IMR-90 (cell line): ENCODE measurements around the gene PCBP4. TPM values are rescaled to one million over a fixed set of nuclear protein-coding genes. Genes with fewer than 3 reads are reported as not detected.

Experiments
- ATAC-seq: fragments of 200-7000 bp; cut with Tn5 transposase; 2 replicates; pipeline ENCODE4 v1.9.1; 2020; ENCODE audit warnings: low read depth, mild to moderate bottlenecking, moderate library complexity
- BruUV-seq: library from RNA; stranded (reverse); fragments of 400-500 nt; replicated peaks from 2 replicates; lab custom pipeline; 2021; lab: Mats Ljungman, UMichigan
- CTCF ChIA-PET: fragments of 300-600 bp; formaldehyde crosslinking; extraction: SDS; loops from one replicate; lab custom pipeline; 2021; ENCODE audit warnings: antibody characterized with exemption; lab: Yijun Ruan, JAX
- POLR2A ChIA-PET: fragments of 300-600 bp; sonication (Branson Sonifier 250); formaldehyde crosslinking; loops from one replicate; lab custom pipeline; 2022; ENCODE audit warnings: antibody characterized with exemption; ENCODE audit not compliant: unreplicated experiment; lab: Charles Lee
- DNase-seq: peaks from one replicate; pipeline ENCODE4 v3.0.0; 2013
- H2AFZ ChIP-seq: replicated peaks from 2 replicates; pipeline ENCODE3; 2013; ENCODE audit warnings: low read length, mild to moderate bottlenecking; ENCODE audit not compliant: poor library complexity
- H2AK5ac ChIP-seq: 2 replicates; pipeline ENCODE4 v1.6.1; 2013; ENCODE audit warnings: low read depth, low read length, inconsistent platforms
- H2AK9ac ChIP-seq: replicated peaks from 2 replicates; pipeline ENCODE3; 2013; ENCODE audit warnings: mild to moderate bottlenecking, low read depth, low read length, moderate library complexity; ENCODE audit not compliant: poor library complexity
- H2BK120ac ChIP-seq: 2 replicates; pipeline ENCODE4 v1.6.1; 2013; ENCODE audit warnings: low read depth, low read length, inconsistent platforms
- H2BK15ac ChIP-seq: 3 replicates; pipeline ENCODE4 v1.6.1; 2013; ENCODE audit warnings: low read depth, low read length, inconsistent platforms
- H2BK20ac ChIP-seq: 2 replicates; pipeline ENCODE4 v1.6.1; 2013; ENCODE audit warnings: low read depth, mild to moderate bottlenecking, inconsistent platforms, low read length, moderate library complexity
- H2BK5ac ChIP-seq: 2 replicates; pipeline ENCODE4 v1.6.1; 2013; ENCODE audit warnings: mild to moderate bottlenecking, low read depth, low read length, inconsistent platforms; ENCODE audit not compliant: poor library complexity, severe bottlenecking
- H3K14ac ChIP-seq: replicated peaks from 2 replicates; pipeline ENCODE4 v1.6.1; 2013; ENCODE audit warnings: low read depth, low read length, inconsistent platforms
- H3K18ac ChIP-seq: 2 replicates; pipeline ENCODE4 v1.6.1; 2013; ENCODE audit warnings: low read depth, low read length, control low read depth
- H3K23ac ChIP-seq: 2 replicates; pipeline ENCODE4 v1.6.1; 2013; ENCODE audit warnings: low read depth, low read length, inconsistent platforms
- H3K27ac ChIP-seq: 2 replicates; pipeline ENCODE4 v1.5.1; 2013; ENCODE audit warnings: mild to moderate bottlenecking, control low read depth, low read length; ENCODE audit not compliant: insufficient read depth
- H3K27me3 ChIP-seq: 2 replicates; pipeline ENCODE4 v1.6.1; 2013; ENCODE audit warnings: low read length; ENCODE audit not compliant: control insufficient read depth, insufficient read depth
- H3K36me3 ChIP-seq: 2 replicates; pipeline ENCODE4 v1.6.1; 2013; ENCODE audit warnings: low read length, mixed read lengths; ENCODE audit not compliant: control insufficient read depth, insufficient read depth
- H3K4ac ChIP-seq: 2 replicates; pipeline ENCODE4 v1.6.1; 2013; ENCODE audit warnings: low read depth, low read length, inconsistent platforms
- H3K4me1 ChIP-seq: 2 replicates; pipeline ENCODE4 v1.6.1; 2013; ENCODE audit warnings: low read length, mixed read lengths; ENCODE audit not compliant: control insufficient read depth, insufficient read depth
- H3K4me2 ChIP-seq: 2 replicates; pipeline ENCODE4 v1.6.1; 2013; ENCODE audit warnings: low read depth, mild to moderate bottlenecking, control low read depth, low read length, moderate library complexity
- H3K4me3 ChIP-seq: 2 replicates; pipeline ENCODE4 v1.5.1; 2013; ENCODE audit warnings: low read depth, mild to moderate bottlenecking, control low read depth, low read length, moderate library complexity; ENCODE audit not compliant: insufficient read depth
- H3K56ac ChIP-seq: 2 replicates; pipeline ENCODE4 v1.6.1; 2013; ENCODE audit warnings: low read length, inconsistent platforms; ENCODE audit not compliant: insufficient read depth; ENCODE audit errors: extremely low read depth
- H3K79me1 ChIP-seq, 2 experiments: 2 replicates each; pipeline ENCODE4 v1.6.1; 2013; ENCODE audit warnings: low read length in 2 of 2, inconsistent platforms in 1 of 2, low read depth in 1 of 2
- H3K9ac ChIP-seq: 2 replicates; pipeline ENCODE4 v1.6.1; 2013; ENCODE audit warnings: low read depth, low read length, control low read depth
- H3K9me1 ChIP-seq: 2 replicates; pipeline ENCODE4 v1.6.1; 2013; ENCODE audit warnings: low read length, inconsistent platforms; ENCODE audit not compliant: insufficient read depth
- H3K9me3 ChIP-seq: 2 replicates; pipeline ENCODE4 v1.6.1; 2013; ENCODE audit warnings: low read length; ENCODE audit not compliant: control insufficient read depth, insufficient read depth
- H4K20me1 ChIP-seq: 2 replicates; pipeline ENCODE4 v1.6.1; 2013; ENCODE audit warnings: low read length, inconsistent platforms; ENCODE audit not compliant: insufficient read depth
- H4K5ac ChIP-seq: 2 replicates; pipeline ENCODE4 v1.6.1; 2013; ENCODE audit warnings: mild to moderate bottlenecking, low read depth, low read length, control low read depth
- H4K8ac ChIP-seq, 2 experiments: 2 replicates each; pipeline ENCODE4 v1.6.1; 2013; ENCODE audit warnings: low read depth in 2 of 2, low read length in 2 of 2, control low read depth in 1 of 2, inconsistent platforms in 1 of 2
- H4K91ac ChIP-seq: 2 replicates; pipeline ENCODE4 v1.6.1; 2013; ENCODE audit warnings: low read depth, low read length, inconsistent platforms; ENCODE audit not compliant: insufficient read depth
- RAD21 ChIP-seq: IDR thresholded peaks from 2 replicates; pipeline ENCODE4 v1.6.1; 2012; ENCODE audit warnings: low read length, improper control_type of control experiment
- RCOR1 ChIP-seq: IDR thresholded peaks from 2 replicates; pipeline ENCODE4 v1.6.1; 2012; ENCODE audit warnings: mild to moderate bottlenecking, low read length, improper control_type of control experiment; ENCODE audit not compliant: insufficient replicate concordance
- RFX5 ChIP-seq: IDR thresholded peaks from 2 replicates; pipeline ENCODE4 v1.8.0; 2012; ENCODE audit warnings: low read depth, mild to moderate bottlenecking, low read length, moderate library complexity
- WGBS, 2 experiments: methylation state at CpG; one replicate each; pipeline versions ENCODE4 v1.1.5 to v1.1.7; 2013; ENCODE audit warnings: missing lambda C conversion rate in 2 of 2; ENCODE audit not compliant: insufficient read length in 1 of 2; ENCODE audit errors: extremely low coverage in 2 of 2; 5-methylcytosine and 5-hydroxymethylcytosine counted together
- dilution Hi-C: fragments of 300-500 bp; cut with HindIII; formaldehyde crosslinking; loops from one replicate; pipeline ENCODE4 v1.14.3; 2018; ENCODE audit warnings: low sequenced_read_pairs; ENCODE audit not compliant: unreplicated experiment
- in situ Hi-C: fragments of 300-500 bp; cut with MboI; formaldehyde crosslinking; loops from 3 replicates; pipeline ENCODE4 v1.14.3; 2019; ENCODE audit warnings: low sequenced_read_pairs, inconsistent platforms, mixed read lengths
- intact Hi-C: fragments of 100-400 bp; cut with micrococcal nuclease; formaldehyde crosslinking; loops from 2 replicates; pipeline ENCODE4 v1.10.0; 2022
- polyA plus RNA-seq, 3 experiments: library from polyadenylated mRNA; depleted of rRNA; stranded (reverse); fragments of >200 nt; gene quantifications; 2 replicates each; pipeline ENCODE4 v1.2.3, GENCODE V29; 2012; ENCODE audit warnings: low replicate concordance in 1 of 3
- total RNA-seq: library from RNA; depleted of rRNA; stranded (reverse); fragments of >200 nt; gene quantifications from 2 replicates; pipeline ENCODE4 v1.2.3, GENCODE V29; 2012
- TF ChIP-seq, protein P1 (sequence below): fragments of 150-350 bp; IDR thresholded peaks from 2 replicates; pipeline ENCODE4 v1.6.1; 2016; ENCODE audit warnings: low read depth, mild to moderate bottlenecking, low read length, moderate library complexity, borderline replicate concordance

PCBP4 gene
- total and polyA plus RNA-seq, 2 of the 4 experiments (the other 2 are of a cell fraction): 70.8 to 110 TPM

DNA sequence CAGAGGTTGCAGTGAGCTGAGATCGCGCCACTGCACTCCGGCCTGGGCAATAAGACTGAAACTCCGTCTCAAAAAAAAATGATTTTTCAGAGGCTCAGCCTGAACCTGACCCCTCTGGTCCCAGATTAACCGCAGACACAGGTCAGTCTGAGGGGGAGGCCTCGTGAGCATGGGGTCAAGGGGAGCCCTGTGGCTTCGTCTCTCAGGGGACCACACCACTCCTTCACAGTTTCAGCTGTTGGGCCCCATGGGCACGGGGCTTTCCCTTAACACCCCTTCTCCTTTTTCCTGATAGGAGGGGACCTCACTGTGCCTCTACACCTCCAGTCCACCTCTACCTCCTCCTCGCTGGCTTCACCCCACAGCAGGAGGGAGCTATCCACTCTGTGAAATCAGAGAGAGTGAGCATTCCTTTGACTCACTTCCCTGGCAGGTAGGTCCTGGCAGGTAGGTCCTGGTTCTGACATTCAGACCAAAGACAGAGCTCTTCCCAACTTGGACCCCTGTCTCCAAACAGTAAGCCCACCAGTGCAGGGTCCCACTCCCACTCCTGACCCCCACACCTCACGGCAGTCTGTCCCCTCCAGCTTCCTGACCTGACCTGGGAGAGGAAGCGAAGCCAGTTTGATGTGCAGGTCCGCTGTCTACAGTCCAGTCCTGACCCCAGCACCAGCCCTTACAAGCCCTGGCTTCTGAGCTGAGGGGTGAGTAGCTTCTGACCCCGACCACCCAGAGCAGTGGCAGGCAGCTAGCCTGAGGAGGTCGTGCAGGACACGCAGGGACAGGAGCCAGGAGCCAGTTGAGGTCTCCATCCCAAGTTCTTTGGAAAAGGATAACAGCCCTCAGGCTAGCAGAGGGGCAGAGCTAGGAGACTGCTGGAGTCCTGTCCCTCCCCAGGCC is 34.5 kb downstream of the PCBP4 start (continued):
- TF ChIP-seq, protein P1, sequence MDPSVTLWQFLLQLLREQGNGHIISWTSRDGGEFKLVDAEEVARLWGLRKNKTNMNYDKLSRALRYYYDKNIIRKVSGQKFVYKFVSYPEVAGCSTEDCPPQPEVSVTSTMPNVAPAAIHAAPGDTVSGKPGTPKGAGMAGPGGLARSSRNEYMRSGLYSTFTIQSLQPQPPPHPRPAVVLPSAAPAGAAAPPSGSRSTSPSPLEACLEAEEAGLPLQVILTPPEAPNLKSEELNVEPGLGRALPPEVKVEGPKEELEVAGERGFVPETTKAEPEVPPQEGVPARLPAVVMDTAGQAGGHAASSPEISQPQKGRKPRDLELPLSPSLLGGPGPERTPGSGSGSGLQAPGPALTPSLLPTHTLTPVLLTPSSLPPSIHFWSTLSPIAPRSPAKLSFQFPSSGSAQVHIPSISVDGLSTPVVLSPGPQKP: no peak

DNA sequence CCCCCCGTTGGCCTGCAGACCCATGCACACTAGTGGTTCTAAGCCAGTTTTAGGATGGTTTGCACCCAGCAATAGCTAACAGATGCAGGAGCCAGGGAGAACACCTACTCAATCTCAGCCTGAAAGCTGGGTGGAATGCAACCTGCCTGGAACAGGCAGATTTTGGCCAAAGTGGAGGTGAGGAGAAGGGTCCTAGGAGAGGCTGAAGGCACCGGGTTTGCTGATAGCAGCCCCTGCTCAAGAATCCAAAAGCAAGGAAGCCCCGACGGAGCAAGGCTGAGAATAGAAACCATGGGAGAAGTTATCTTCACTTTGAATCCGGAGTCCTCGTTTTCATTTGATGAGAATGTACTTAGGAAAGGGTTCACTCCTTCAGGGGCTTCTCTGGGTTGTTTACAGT is 35.5 kb downstream of the PCBP4 start:
- H3K4me1 ChIP-seq: no peaks in the 10 kb centered on the region
- ATAC-seq: no peak
- no peak overlapping the region for H2BK5ac ChIP-seq
- no peak overlapping the region for H3K4me2 ChIP-seq
- H4K20me1 ChIP-seq: no peaks in the 10 kb centered on the region
- no peak overlapping the region for H3K9ac ChIP-seq
- TF ChIP-seq RFX5 (no peak), RAD21 (no peak), RCOR1 (no peak)
- no peak overlapping the region for H3K14ac ChIP-seq
- 95% methylated on average over 3 of the region's 6 CpGs; no CpG with 5 or more reads in 1 of the 2 experiments for WGBS, 2 experiments
- H3K56ac ChIP-seq: no peak overlapping the region
- H3K9me3 ChIP-seq: no peaks in the 10 kb centered on the region
- H2BK15ac ChIP-seq: no peak overlapping the region
- DNase-seq: no peak
- in situ Hi-C loops: loop anchor here (25.0 kb wide), 1 partner anchor 544 kb away; the partner anchor contains the start of genes MANF and RBM15B
- H3K4ac ChIP-seq: no peak overlapping the region
- H3K36me3 ChIP-seq: peaks cover 45% of the 10 kb centered on the region
- dilution Hi-C loops: no loop called here
- H3K23ac ChIP-seq: no peak overlapping the region
- H4K8ac ChIP-seq: no peak overlapping the region
- no peak overlapping the region for H2AFZ ChIP-seq
- H2AK9ac ChIP-seq: no peak overlapping the region
- no peak overlapping the region for H2BK120ac ChIP-seq
- intact Hi-C loops: no loop called here
- ChIA-PET CTCF (no interaction called here), POLR2A (no interaction called here)
- no peak overlapping the region for H2BK20ac ChIP-seq
- no peak overlapping the region for H3K27ac ChIP-seq
- H2AK5ac ChIP-seq: no peak overlapping the region
- H3K27me3 ChIP-seq: no peaks in the 10 kb centered on the region
- no peak overlapping the region for H4K5ac ChIP-seq
- BruUV-seq: no TSS peak
- H3K18ac ChIP-seq: no peak overlapping the region
- no peak overlapping the region for H4K91ac ChIP-seq
- H3K9me1 ChIP-seq: no peaks in the 10 kb centered on the region
- no peak overlapping the region for H3K4me3 ChIP-seq
- no peaks in the 10 kb centered on the region; a peak in 1 of 4 replicates for H3K79me1 ChIP-seq
